Measurements from ENCODE around the gene MATK.

DNA sequence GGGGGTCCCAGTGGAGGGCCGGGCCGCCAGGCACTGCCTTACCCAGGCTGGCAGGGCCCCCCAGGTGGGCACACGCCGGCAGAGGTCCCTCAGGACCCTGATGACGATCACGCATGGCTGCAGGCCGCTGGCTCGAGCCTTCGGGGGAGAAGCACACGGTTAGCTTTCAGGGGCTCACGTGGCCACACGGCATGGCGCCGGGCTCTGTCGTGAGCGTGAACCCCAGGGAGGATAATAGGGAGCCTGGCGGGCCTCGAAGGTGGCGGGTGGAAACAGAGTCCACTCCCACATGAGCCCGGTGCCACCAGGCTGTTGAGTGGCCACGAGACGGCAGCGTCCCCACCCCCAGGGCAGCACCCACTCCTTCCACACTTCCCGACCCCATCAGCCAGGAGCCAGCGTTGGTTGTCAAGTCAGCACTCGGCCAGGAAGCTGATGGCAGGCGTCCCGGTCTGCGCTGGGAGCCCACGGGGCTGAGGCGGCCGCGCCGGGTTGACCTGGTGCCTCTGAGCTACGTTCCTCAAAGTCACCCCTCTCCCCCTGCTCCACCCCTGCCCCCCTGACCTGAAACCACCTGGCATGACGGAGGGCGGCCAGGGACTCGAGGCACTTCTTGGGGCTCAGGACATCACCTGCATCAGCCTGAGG is 24.7 kb upstream of the MATK start:
- TF ChIP-seq EZH2 (IDR thresholded peaks at IDR 0.05; ENCODE audit: low read length, unreplicated experiment): no peak
- TF ChIP-seq, protein P1, sequence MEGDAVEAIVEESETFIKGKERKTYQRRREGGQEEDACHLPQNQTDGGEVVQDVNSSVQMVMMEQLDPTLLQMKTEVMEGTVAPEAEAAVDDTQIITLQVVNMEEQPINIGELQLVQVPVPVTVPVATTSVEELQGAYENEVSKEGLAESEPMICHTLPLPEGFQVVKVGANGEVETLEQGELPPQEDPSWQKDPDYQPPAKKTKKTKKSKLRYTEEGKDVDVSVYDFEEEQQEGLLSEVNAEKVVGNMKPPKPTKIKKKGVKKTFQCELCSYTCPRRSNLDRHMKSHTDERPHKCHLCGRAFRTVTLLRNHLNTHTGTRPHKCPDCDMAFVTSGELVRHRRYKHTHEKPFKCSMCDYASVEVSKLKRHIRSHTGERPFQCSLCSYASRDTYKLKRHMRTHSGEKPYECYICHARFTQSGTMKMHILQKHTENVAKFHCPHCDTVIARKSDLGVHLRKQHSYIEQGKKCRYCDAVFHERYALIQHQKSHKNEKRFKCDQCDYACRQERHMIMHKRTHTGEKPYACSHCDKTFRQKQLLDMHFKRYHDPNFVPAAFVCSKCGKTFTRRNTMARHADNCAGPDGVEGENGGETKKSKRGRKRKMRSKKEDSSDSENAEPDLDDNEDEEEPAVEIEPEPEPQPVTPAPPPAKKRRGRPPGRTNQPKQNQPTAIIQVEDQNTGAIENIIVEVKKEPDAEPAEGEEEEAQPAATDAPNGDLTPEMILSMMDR (conservative IDR thresholded peaks at IDR 0.05; ENCODE audit: low read depth, low read length): no peak
